Trophoblast cell (in vitro differentiated cells and primary cell): ENCODE results near the gene FRMD5.

ENCODE experiments used
- DNase-seq, 2 donors: peaks; one replicate each; pipeline ENCODE4 v3.0.0-alpha.2; 2016
- H2AFZ ChIP-seq: 2 replicates; pipeline ENCODE4 v1.6.1; 2013; ENCODE audit warnings: low read length, moderate library complexity, mild to moderate bottlenecking; ENCODE audit not compliant: insufficient read depth, poor library complexity
- H2AK5ac ChIP-seq: 2 replicates; pipeline ENCODE4 v1.6.1; 2013; ENCODE audit warnings: mild to moderate bottlenecking, low read length
- H2BK120ac ChIP-seq: 2 replicates; pipeline ENCODE4 v1.6.1; 2013; ENCODE audit warnings: low read length, mild to moderate bottlenecking, moderate library complexity; ENCODE audit not compliant: insufficient read depth, poor library complexity
- H2BK12ac ChIP-seq: 2 replicates; pipeline ENCODE4 v1.6.1; 2013; ENCODE audit warnings: mild to moderate bottlenecking, low read length, moderate library complexity
- H2BK5ac ChIP-seq: 2 replicates; pipeline ENCODE4 v1.6.1; 2013; ENCODE audit warnings: low read length, low read depth, moderate library complexity, mild to moderate bottlenecking; ENCODE audit not compliant: poor library complexity
- H3K14ac ChIP-seq: 2 replicates; pipeline ENCODE4 v1.6.1; 2013; ENCODE audit warnings: mild to moderate bottlenecking, low read length
- H3K18ac ChIP-seq: 2 replicates; pipeline ENCODE4 v1.6.1; 2013; ENCODE audit warnings: mild to moderate bottlenecking, low read length
- H3K23ac ChIP-seq: 2 replicates; pipeline ENCODE4 v1.6.1; 2013; ENCODE audit warnings: low read length
- H3K27ac ChIP-seq: 2 replicates; pipeline ENCODE4 v1.5.1; 2013; ENCODE audit warnings: low read depth, mild to moderate bottlenecking, inconsistent platforms, low read length, moderate library complexity
- H3K27me3 ChIP-seq: 2 replicates; pipeline ENCODE4 v1.6.1; 2013; ENCODE audit warnings: inconsistent platforms, mild to moderate bottlenecking, low read length, moderate library complexity; ENCODE audit not compliant: insufficient read depth
- H3K36me3 ChIP-seq, 2 experiments: 1 replicate in 1 of 2; 2 replicates in 1 of 2; pipeline ENCODE4 v1.6.1; 2013; ENCODE audit warnings: low read length in 2 of 2, mild to moderate bottlenecking in 2 of 2, moderate library complexity in 1 of 2; ENCODE audit not compliant: insufficient read depth in 2 of 2, control insufficient read depth in 1 of 2
- H3K4ac ChIP-seq: 2 replicates; pipeline ENCODE4 v1.6.1; 2013; ENCODE audit warnings: low read depth, mild to moderate bottlenecking, low read length, moderate library complexity
- H3K4me1 ChIP-seq, 2 experiments: 1 replicate in 1 of 2; 2 replicates in 1 of 2; pipeline ENCODE4 v1.6.1; 2013; ENCODE audit warnings: low read length in 2 of 2, mild to moderate bottlenecking in 2 of 2, moderate library complexity in 1 of 2; ENCODE audit not compliant: insufficient read depth in 2 of 2, control insufficient read depth in 1 of 2
- H3K4me2 ChIP-seq: 2 replicates; pipeline ENCODE4 v1.6.1; 2013; ENCODE audit warnings: inconsistent platforms, mild to moderate bottlenecking, low read length, moderate library complexity
- H3K4me3 ChIP-seq: 2 replicates; pipeline ENCODE4 v1.5.1; 2013; ENCODE audit warnings: mild to moderate bottlenecking, low read depth, low read length, inconsistent platforms
- H3K79me1 ChIP-seq: one replicate; pipeline ENCODE4 v1.6.1; 2013; ENCODE audit warnings: low read length
- H3K79me2 ChIP-seq: 2 replicates; pipeline ENCODE4 v1.6.1; 2013; ENCODE audit warnings: low read length, mild to moderate bottlenecking; ENCODE audit not compliant: control insufficient read depth, insufficient read depth, poor library complexity
- H3K9ac ChIP-seq: 2 replicates; pipeline ENCODE4 v1.6.1; 2013; ENCODE audit warnings: mild to moderate bottlenecking, low read length
- H3K9me3 ChIP-seq: 2 replicates; pipeline ENCODE4 v1.6.1; 2013; ENCODE audit warnings: low read depth, mild to moderate bottlenecking, control low read depth, inconsistent platforms, low read length; ENCODE audit not compliant: insufficient read depth
- H4K12ac ChIP-seq: 2 replicates; pipeline ENCODE4 v1.6.1; 2013; ENCODE audit warnings: low read depth, mild to moderate bottlenecking, low read length, moderate library complexity
- H4K8ac ChIP-seq: 2 replicates; pipeline ENCODE4 v1.6.1; 2013; ENCODE audit warnings: low read depth, mild to moderate bottlenecking, low read length, moderate library complexity
- H4K91ac ChIP-seq: one replicate; pipeline ENCODE4 v1.6.1; 2013; ENCODE audit warnings: low read depth, mild to moderate bottlenecking, low read length, moderate library complexity
- WGBS: extraction: QIAGEN DNeasy Blood & Tissue Kit; methylation state at CpG from one replicate; pipeline ENCODE4 v1.1.7; 2013; ENCODE audit warnings: missing lambda C conversion rate; ENCODE audit not compliant: insufficient read length, insufficient coverage; ENCODE audit errors: extremely low coverage; 5-methylcytosine and 5-hydroxymethylcytosine counted together

The FRMD5 gene

DNA sequence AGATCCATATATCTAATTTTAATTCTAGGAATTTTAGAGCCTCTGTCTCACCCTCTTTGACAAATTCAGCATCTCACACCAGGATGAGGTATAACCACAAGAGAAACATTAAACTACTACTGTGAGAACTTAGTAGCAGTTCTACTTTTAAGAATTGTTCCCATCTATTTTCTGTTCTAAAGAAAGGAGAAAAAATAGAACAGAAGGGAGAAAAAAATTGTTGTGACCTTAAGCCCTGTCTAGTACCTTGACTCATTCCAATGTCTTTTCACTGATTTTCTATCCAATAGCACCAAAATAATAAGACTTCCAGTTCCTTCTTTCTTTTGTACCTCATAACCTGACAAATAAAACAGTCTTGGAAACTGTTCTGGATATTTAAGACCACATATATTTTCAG, 37.0 kb downstream of the FRMD5 start:
- H4K12ac ChIP-seq = no peak overlapping the region
- H3K4ac ChIP-seq = no peak overlapping the region
- H3K36me3 ChIP-seq = no peaks in the 10 kb centered on the region
- no peak overlapping the region for H2BK120ac ChIP-seq
- no peaks in the 10 kb centered on the region for H3K9me3 ChIP-seq
- H3K23ac ChIP-seq = no peak overlapping the region
- no peak overlapping the region for H3K18ac ChIP-seq
- no peak overlapping the region for H3K9ac ChIP-seq
- no peak for DNase-seq
- H3K79me1 ChIP-seq = no peaks in the 10 kb centered on the region
- no peak overlapping the region for H3K14ac ChIP-seq
- no peaks in the 10 kb centered on the region for H3K27me3 ChIP-seq
- H2BK5ac ChIP-seq = no peak overlapping the region
- H2AFZ ChIP-seq = no peak overlapping the region
- no peaks in the 10 kb centered on the region for H3K79me2 ChIP-seq
- no peak overlapping the region for H2BK12ac ChIP-seq
- H3K27ac ChIP-seq = no peak overlapping the region
- no peaks in the 10 kb centered on the region for H3K4me1 ChIP-seq
- no peak overlapping the region for H2AK5ac ChIP-seq
- no peak overlapping the region for H3K4me3 ChIP-seq
- H3K4me2 ChIP-seq = no peak overlapping the region
- H4K8ac ChIP-seq = no peak overlapping the region
- H4K91ac ChIP-seq = no peak overlapping the region

DNA sequence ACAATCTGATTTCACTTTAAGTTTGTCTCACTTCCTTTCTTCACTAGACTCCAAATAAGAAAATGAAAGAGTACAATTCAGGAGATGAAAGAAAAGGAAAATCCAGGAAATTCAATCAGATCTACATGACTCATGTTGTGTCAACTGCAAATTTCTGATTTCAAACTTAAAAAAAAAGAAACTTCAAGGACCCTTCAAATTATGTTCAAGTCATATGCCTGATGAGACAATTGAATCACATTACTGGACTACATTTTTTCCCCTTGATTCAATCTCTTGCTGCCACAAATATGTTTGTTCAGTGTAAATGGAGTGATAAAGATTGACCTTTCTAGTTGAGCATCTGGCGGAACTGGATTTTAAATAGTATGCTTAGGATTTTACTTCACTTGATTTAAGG, 37.4 kb downstream of the FRMD5 start:
- no peak overlapping the region for H2BK120ac ChIP-seq
- no peak overlapping the region for H2AK5ac ChIP-seq
- no peaks in the 10 kb centered on the region for H3K79me1 ChIP-seq
- no peak overlapping the region for H3K4ac ChIP-seq
- no peaks in the 10 kb centered on the region for H3K9me3 ChIP-seq
- no peak overlapping the region for H2AFZ ChIP-seq
- no peak overlapping the region for H3K27ac ChIP-seq
- peak in 1 of 2 donors; percentile 53 for DNase-seq
- H2BK12ac ChIP-seq = no peak overlapping the region
- H4K91ac ChIP-seq = no peak overlapping the region
- no peaks in the 10 kb centered on the region for H3K27me3 ChIP-seq
- no peak overlapping the region for H3K18ac ChIP-seq
- H3K23ac ChIP-seq = no peak overlapping the region
- no peak overlapping the region for H3K14ac ChIP-seq
- no peak overlapping the region for H3K4me2 ChIP-seq
- H3K79me2 ChIP-seq = no peaks in the 10 kb centered on the region
- no peak overlapping the region for H3K4me3 ChIP-seq
- no peak overlapping the region for H3K9ac ChIP-seq
- H2BK5ac ChIP-seq = no peak overlapping the region
- no peak overlapping the region for H4K12ac ChIP-seq
- no CpG with 5 or more reads among the region's 1 CpG for WGBS
- H3K36me3 ChIP-seq = no peaks in the 10 kb centered on the region
- H4K8ac ChIP-seq = no peak overlapping the region
- no peaks in the 10 kb centered on the region for H3K4me1 ChIP-seq

DNA sequence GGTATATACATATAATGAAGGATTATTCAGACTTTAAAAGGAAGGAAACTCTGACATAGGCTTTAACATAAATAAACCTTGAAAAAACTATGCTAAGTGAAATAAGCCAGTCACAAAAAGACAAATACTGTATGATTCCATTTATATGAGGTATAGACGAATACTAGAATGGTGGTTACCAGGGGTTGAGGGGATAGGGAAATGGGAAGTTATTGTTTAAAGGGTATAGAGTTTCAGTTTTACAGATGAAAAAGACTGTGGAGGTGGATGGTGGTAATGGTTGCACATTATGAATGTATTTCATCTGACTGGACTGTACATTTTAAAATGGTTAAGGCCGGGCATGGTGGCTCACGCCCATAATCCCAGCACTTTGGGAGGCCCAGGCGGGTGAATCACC, 41.7 kb downstream of the FRMD5 start:
- Histone ChIP-seq H3K14ac (no peak overlapping the region), H3K4ac (no peak overlapping the region), H2AK5ac (no peak overlapping the region), H3K4me2 (no peak overlapping the region), H4K12ac (no peak overlapping the region), H4K8ac (no peak overlapping the region), H3K36me3 (peaks cover 0 to 2% of the 10 kb centered on the region in 2 experiments), H3K9ac (no peak overlapping the region), H3K27me3 (no peaks in the 10 kb centered on the region), H4K91ac (no peak overlapping the region), H3K9me3 (no peaks in the 10 kb centered on the region), H3K79me1 (no peaks in the 10 kb centered on the region), H3K4me1 (no peaks in the 10 kb centered on the region), H2AFZ (no peak overlapping the region), H2BK120ac (no peak overlapping the region), H2BK12ac (no peak overlapping the region), H3K27ac (no peak overlapping the region), H3K18ac (no peak overlapping the region), H3K79me2 (no peaks in the 10 kb centered on the region), H2BK5ac (no peak overlapping the region), H3K4me3 (no peak overlapping the region), H3K23ac (no peak overlapping the region)
- no CpG with 5 or more reads among the region's 4 CpGs for WGBS
- DNase-seq = no peak

DNA sequence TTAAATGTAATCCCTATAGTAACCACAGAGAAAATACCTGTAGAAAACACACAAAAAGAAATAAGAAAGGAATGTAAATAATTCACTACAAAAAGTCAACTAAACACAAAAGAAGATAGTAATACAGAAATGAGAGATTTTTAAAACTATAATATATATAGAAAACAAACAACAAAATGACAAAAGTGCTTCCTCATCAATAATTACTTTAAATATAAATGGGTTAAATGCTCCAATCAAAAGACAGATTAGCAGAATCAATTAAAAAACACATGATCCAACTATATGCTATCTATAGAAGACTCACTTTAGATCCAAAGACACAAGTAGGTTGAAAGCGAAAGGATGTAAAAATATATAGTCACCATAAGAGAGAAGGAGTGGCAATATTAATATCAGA, 45.8 kb downstream of the FRMD5 start:
- Histone ChIP-seq H3K27ac (no peak overlapping the region), H3K36me3 (peaks cover 0 to 2% of the 10 kb centered on the region in 2 experiments), H3K9me3 (no peaks in the 10 kb centered on the region), H2BK12ac (no peak overlapping the region), H4K12ac (no peak overlapping the region), H3K4me3 (no peak overlapping the region), H3K9ac (no peak overlapping the region), H3K14ac (no peak overlapping the region), H3K23ac (no peak overlapping the region), H3K4me2 (no peak overlapping the region), H3K18ac (no peak overlapping the region), H2BK5ac (no peak overlapping the region), H3K4ac (no peak overlapping the region), H3K79me2 (no peaks in the 10 kb centered on the region), H3K27me3 (no peaks in the 10 kb centered on the region), H4K91ac (no peak overlapping the region), H3K79me1 (no peaks in the 10 kb centered on the region), H2AFZ (no peak overlapping the region), H3K4me1 (no peaks in the 10 kb centered on the region), H2BK120ac (no peak overlapping the region), H2AK5ac (no peak overlapping the region), H4K8ac (no peak overlapping the region)
- DNase-seq = no peak
- no CpG with 5 or more reads among the region's 1 CpG for WGBS
